Epithelial cell of proximal tubule (primary cell): ENCODE measurements around the gene MAP7D1. TPM values are rescaled to one million over a fixed set of nuclear protein-coding genes. Genes with fewer than 3 reads are reported as not detected.

ENCODE experiments used
- DNase-seq: peaks from one replicate; pipeline ENCODE4 v3.0.0-alpha.2; 2011; ENCODE audit warnings: low read depth
- H3K4me3 ChIP-seq: 2 replicates; pipeline ENCODE4 v1.5.1; 2011; ENCODE audit warnings: low read depth, mild to moderate bottlenecking, low read length
- CTCF ChIP-seq: conservative IDR thresholded peaks from 2 replicates; pipeline ENCODE4 v1.5.1; 2012; ENCODE audit warnings: low read depth, mild to moderate bottlenecking, low read length
- total RNA-seq: library from RNA; depleted of rRNA; stranded (reverse); fragments of >200 nt; gene quantifications from 2 replicates; pipeline ENCODE4 v1.2.3, GENCODE V29; 2015

Gene MAP7D1
- total RNA-seq, 1 donor from 2014 or later, result 280 TPM

GRCh38 chr1:36126797-36127500, 29.0 kb upstream of the MAP7D1 start:
- DNase-seq, result no peak
- H3K4me3 ChIP-seq, result no peak overlapping the region
- no peak for TF ChIP-seq CTCF

- no peak for TF ChIP-seq CTCF
- no peak for DNase-seq
- H3K4me3 ChIP-seq, result no peak overlapping the region
Observed at GRCh38 chr1:36128126-36128904, 27.6 kb upstream of the MAP7D1 start.

GRCh38 chr1:36128905-36129206, 27.1 kb upstream of the MAP7D1 start:
- H3K4me3 ChIP-seq, result no peak overlapping the region
- no peak for DNase-seq
- TF ChIP-seq CTCF, result no peak

- TF ChIP-seq CTCF, result no peak
- H3K4me3 ChIP-seq, result no peak overlapping the region
- no peak for DNase-seq
Observed at GRCh38 chr1:36132029-36132428, 23.9 kb upstream of the MAP7D1 start.

GRCh38 chr1:36133484-36133883, 22.5 kb upstream of the MAP7D1 start:
- H3K4me3 ChIP-seq, result no peak overlapping the region
- DNase-seq, result peak; percentile 84
- no peak for TF ChIP-seq CTCF

- no peak for TF ChIP-seq CTCF
- DNase-seq, result no peak
- H3K4me3 ChIP-seq, result no peak overlapping the region
Observed at GRCh38 chr1:36134031-36134430, 21.9 kb upstream of the MAP7D1 start.
